GM18511 (cell line): Measurements from ENCODE around the gene APOBEC3H.

ENCODE experiments used
- ATAC-seq: cut with Tn5 transposase; IDR thresholded peaks from one replicate; pipeline ENCODE4 v1.9.1; 2021; ENCODE audit warnings: mild to moderate bottlenecking, moderate library complexity; ENCODE audit not compliant: unreplicated experiment

The APOBEC3H gene

DNA sequence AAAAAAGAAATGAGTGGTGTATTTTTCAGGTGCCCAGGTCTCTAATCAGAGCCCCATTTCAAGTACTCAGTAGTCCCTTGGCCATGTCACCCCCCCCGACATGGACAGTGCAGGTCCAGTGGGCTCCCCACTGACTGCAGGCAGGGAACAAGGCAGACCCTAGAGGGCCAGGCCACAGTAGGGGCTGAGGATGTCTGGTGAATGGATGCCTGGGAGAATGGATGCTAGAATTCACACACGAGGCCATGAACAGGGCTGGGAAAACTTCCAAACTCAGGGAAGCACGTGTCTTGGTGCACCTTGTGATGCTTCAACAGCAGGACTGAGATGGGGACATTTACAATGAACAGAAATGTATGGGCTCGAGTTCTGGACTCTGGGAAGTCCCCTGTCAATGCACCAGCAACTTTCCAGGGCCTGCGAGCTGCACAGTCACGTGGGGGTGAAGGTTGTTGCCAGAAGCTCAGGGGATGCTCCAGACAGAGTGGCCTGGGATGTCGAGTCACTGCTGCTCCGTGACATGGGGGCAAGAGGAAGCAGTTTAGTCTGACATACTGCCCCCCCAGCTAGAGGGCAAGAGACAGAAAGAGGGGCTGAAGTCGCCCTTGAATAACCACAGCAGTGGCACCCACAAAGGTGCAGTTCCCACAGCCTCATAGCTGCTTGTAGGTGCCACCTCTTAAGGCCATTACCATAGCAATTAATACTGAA is 16.8 kb upstream of the APOBEC3H start:
- no peak for ATAC-seq

DNA sequence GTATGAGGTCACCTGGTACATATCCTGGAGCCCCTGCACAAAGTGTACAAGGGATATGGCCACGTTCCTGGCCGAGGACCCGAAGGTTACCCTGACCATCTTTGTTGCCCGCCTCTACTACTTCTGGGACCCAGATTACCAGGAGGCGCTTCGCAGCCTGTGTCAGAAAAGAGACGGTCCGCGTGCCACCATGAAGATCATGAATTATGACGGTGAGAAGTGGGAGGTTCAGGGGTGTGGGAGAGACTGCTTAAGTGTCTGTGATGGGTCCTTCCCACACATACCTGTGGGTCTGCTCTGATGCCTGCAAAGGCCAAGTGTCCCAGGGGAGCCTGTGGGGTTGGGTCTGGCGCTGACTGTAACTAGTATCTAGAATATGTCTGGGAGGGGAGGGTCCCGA is 16.0 kb upstream of the APOBEC3H start:
- ATAC-seq = no peak

DNA sequence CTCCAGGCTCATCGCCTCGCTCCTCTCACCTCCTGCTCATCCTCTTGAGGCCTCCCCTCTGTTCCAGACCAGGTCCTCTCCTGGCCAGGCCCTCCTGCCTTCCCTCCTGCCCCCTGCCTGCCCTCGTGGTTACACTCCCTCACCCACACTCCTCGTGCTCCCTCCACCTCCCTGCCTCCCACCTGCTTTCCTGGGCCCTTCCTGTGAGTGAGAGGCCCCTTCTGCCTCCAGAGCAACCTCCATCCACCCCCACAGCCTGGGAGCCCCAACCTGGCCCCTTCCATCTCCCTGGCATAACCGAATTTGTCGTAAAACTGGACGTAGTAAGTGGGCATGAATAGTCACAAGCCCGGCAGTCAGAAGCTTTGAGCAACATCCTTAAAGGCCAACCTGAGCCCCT is 15.4 kb upstream of the APOBEC3H start:
- no peak for ATAC-seq

DNA sequence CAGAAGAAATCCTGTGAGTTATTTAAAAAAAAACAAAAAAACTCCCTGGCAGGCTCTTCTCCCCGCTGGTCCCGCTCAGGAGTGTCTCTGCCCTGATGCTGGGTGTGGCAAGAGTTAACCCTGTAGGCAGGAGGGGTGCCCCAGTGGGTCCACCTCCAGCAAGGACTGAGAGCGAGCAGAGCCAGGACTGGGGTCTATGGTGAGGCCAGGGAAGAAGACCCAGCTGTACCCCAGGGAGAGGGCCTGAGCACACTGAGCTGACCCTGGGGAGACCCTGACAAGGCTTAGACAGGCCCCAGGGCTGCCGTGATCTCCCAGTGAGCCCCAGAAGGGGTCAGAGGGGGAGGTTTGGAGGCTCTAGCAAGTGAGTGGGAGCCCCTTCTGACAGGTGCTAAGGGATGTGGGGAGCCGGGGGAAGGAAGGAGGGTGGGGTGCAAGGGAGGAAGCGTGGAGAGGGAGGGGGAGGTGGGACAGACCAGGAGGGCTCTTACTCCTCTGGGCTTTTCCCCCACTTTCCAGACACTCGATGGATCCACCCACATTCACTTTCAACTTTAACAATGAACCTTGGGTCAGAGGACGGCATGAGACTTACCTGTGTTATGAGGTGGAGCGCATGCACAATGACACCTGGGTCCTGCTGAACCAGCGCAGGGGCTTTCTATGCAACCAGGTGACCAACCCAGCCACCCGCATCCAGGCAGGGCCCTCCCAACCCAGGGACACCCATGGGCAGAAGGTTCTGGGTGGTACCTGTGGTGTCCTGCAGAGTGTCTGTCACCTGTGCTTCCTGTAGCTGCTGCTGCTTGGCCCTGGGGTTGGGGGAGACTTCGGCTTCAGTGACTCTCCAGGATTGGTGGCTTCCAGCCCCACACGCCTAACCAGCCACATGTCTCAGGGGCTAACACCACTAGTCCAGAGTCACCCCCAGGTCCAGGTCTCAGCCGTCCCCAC is 13.6 kb upstream of the APOBEC3H start:
- ATAC-seq = no peak

DNA sequence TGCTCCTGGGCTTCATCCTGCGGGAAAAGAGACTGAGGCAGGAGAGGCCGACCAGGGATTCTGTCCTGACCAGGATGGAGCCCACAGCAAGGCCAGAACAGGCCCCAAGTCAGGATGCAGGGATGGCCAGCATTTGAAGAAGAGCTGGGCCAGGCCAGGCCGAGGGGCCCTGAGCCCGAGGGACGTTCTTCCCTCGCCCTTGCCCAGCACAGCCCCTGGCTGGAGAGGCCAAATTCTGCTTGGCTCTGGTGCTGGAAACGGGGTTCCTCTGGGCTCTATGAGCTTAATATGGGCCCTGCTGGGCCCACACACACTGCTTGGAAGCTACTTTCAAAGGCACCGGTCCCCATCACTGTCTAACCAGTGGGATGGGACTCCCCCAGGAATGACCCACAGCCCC is 12.4 kb upstream of the APOBEC3H start:
- ATAC-seq = no peak

DNA sequence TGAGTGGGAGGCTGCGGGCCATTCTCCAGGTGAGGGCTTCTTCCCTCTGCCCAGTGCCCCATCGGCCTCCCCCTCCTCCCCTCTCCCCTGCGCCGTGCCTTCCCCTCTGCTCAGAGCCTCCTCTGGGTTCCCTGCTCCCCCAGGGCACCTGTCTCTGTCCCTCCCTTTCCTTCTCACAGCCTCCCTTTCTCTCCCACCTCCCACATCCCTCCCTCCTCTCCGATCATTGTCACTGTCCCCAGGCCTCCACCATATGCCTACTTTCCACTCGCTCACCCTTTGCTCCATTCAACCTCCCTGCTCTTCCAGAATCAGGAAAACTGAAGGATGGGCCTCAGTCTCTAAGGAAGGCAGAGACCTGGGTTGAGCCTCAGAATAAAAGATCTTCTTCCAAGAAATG is 9.9 kb upstream of the APOBEC3H start:
- ATAC-seq = no peak

DNA sequence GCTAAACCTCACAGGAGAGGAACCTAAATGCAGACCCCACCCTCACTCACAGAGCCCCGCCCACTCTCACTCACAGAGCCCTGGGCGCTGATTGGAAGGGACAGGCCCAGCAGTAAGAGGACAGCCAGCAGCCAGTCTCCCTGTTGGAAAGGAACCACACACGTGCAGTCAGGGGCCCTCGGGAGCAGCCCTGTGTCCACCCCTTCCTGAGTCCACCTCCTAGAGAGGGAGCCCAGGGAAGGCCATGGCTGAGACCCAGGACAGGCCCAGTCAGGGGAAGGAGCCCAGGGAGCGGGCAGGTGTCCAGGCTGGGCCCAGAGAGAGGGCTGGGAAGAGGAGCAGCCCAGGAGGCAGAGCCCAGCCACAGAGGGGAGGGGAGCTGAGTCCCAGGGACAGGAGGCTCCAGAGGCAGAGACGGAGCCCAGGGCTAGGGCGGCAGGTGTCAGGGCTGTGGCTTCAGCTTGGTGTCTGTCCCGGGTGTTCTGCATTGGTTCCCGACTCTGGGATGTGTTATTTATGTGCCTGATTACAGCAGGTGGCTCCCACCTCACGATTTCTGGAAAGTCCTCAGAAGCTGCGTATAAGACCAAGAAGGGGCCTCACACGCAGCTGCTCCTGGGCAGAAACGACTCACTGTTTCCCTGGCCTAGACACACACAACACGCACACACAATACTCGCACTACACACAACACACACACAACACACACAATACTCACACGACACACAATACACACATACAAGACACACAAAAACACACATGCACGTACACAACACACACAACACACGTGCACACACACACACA is 9.0 kb upstream of the APOBEC3H start:
- no peak for ATAC-seq

DNA sequence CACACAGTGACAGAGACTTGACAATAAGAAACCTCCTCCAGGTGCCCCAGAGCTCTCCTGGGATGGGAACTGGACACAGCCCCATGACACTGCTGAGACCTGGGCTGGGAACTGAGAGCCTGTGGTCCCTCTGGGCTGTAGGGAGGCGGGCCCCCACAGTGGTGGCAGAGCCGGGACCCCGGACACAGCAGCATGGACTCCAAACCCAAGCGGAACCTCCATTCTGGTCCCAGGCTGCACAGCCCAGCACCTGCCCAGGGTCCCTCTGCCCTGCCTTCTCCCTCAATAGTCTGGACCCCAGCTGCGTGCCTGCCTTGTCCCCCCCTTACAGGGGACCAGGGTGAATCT is 8.4 kb upstream of the APOBEC3H start:
- ATAC-seq = no peak

DNA sequence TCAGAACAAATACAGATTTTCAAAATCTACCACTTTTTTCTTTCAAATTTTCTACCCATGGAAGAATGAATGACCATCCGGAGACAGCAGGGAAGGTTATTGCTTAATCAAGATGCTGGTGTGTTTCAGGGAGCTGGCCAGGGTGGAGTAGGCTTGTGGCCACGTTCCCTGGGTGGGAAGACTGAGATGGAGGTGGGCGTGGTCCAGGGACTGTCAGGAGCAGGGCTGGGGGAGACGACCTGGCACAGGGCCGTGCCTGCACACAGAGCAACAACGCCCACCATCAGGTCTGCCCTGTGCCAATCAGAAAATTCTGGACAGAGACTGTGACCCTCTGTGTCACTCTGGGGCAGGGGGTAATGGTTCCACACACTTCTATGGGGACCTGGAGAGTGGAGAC is 7.1 kb upstream of the APOBEC3H start:
- ATAC-seq = no peak

DNA sequence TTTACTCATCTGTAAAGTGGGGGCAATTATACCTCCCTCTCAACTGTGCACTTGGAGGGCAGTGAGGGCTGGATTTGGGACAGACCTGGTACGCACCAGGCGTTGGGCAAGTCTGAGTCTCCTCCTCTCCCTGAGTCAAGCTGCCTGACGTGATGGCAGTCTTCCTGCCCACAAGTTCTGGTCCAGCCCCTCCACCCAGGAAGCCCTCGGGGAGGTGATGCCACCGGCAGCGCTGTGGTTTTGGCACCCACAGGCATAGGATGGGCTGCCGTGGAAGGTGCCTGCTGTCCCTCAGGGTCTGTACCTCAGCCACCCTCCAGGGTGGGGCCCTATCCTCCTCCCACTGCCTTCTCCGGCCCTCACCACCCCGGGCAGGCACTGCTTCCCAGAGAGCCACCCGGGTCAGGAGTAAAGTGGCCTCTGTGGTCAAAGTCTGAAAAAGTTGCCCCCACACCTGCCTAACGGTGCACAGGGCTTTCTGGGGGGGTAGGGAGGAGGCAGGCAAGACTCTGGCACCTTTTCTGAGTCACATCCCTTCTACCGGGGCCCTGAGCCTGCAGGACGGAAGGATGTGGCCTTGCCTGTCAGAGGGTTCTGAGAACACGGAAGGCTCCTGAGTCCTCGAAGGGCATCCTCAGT is 6.5 kb upstream of the APOBEC3H start:
- ATAC-seq = no peak

DNA sequence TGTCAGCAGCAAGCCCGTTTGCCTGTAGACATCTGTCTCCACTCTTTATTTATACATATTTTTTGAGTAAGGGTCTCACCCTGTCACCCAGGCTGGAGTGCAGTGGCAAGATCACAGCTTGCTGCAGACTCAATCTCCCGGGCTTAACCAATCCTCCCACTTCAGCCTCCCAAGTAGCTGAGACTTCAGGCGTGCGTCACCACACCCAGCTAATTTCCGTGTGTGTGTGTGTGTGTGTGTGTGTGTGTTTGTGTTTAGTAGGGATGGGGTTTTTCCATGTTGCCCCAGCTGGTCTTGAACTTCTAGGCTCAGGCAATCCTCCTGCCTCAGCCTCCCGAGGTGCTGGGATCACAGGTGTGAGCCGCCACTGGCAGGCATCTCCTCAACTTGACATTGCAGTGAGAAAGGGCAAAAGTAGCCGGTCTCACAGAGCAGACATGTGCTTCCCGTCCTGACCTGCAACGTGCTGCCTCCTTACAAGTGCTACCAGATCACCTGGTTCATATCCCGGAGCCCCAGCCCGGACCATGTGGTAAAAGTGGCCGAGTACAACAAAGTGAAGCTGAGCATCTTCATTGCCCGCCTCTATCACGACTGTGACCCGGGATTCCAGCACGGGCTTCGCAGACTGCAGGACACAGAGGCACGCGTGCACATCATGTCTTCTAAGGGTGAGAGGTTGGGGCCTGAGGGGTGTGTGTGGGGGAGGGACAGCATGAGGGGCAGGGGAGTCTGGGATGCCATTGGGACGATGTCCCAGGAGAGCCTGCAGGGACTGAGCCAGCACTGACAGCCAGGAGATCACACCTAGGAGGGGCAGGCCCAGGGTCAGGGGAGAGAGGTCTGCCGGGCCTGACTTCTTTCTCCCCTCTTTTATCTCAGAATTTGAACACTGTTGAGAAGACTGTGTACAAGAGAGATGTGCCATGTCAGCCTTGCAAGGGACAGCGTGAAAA is 5.6 kb upstream of the APOBEC3H start:
- no peak for ATAC-seq

DNA sequence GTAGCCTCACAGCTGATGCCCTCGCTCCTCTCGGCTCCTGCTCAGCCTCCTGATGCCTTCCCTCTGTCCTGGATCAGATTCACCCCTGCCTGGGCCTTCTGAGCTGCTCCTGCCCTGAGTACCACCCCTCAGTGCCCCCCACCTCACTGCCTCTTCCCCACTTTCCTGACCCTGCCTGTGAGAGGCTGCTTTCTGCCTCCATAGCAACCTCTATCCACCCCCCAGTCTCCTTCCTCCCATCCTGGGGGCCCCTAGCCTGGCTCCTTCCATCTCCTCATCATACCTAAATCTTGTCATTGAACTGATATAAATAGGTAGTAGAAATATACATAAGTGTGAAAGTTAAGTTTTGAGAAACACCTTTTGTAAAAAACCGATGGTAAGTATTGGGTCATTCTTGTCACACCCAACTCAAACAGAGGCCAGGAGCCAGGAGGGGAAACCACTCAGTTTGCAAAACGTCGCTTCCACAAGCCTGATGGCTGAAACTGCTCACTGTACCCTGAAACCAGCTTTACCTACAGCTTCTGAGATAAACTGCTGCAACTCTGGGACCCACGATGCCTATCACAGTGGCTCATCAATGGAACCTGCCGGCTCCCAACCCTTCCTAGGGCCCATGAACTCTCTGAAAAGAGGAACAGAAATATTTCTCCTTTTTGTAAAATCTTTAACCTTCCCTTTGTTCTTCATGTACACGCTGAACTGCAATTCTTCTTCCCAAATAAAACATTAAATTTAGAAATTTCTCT is 4.8 kb upstream of the APOBEC3H start:
- no peak for ATAC-seq

DNA sequence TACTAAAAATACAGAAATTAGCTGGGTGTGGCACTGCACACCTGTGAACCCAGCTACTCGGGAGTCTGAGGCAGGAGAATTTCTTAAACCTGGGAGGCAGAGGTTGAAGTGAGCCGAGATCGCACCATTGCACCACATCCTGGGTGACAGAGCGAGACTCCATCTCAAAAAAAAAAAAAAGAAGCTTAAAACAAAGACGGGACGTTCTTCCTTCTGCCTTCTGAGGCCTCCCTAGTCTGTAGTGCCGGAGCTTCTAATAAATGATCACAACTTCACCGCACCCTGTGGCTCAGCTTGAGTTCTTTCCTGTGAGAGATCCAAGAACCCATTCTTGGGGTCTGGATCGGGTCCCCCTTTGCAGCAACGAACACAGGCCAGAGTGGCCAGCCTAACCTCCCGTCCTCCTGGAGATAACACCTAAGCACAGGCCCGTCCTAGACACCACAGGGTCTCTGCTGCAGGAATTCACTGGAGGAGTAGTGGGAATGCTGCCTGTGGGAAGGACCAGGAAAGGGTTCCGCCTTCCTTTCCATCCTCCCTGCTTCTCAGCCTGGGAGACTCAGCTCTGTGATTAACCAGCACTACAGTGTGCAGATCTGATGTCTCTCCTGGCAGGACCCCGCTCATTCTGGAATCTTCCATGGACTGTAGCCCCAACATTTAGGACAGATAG is 2.2 kb upstream of the APOBEC3H start:
- ATAC-seq = no peak

DNA sequence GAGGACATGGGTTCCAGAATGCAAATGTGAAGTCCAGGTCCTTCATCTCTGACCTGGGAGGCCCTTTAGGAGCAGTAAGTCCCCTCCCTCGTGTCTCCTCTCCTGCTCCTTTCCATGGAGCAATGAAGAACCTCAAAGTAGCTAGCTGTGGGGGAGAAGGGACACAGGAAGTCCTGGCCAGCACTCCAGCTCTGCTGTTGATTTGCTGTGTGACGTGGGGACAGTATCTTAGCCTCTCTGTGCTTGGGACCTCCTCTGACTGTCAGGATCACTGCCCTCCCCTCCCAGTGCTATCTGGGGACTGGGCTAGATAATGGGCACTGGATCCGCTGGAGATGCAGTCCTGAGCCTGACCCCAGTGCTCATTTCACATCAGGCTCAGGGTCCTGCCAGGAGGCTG is 1.1 kb upstream of the APOBEC3H start:
- no peak for ATAC-seq

DNA sequence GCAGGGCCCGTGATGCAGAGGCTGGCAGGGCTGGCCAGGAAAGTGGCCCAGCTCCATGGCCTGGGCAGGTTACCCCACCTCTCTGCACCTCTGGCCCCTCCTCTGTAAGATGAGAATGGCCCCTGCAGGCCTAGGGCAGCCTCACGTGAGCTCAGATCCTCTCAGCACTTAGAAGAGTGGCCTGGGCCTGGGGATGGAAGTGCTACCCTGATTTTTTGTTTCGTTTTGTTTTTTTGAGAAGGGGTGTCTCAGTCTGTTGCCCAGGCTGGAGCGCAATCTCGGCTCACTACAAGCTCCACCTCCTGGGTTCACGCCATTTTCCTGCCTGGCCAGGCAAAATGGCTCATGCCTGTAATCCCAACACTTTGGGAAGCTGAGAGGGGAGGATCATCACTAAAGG is 982 bp downstream of the APOBEC3H start:
- peak; percentile 49 for ATAC-seq

DNA sequence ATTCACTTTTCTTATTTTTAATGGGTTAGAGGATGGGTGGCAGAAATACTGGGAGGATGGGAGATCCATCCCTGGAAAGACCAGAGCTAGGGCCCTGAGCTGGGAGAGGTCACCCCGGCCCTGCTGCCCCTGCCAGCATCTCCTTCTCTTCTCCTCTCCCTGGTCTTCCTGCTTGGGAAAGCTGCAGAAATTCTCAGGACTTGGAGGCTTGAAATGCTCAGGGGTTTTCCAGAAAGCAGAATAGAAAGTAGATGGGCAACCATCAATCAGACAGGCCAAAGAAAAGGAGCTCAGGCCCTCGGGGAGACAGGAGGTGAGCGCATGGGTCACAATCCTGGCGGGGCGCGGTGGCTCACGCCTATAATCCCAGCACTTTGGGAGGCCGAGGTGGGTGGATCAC is 1.5 kb downstream of the APOBEC3H start:
- ATAC-seq = no peak

DNA sequence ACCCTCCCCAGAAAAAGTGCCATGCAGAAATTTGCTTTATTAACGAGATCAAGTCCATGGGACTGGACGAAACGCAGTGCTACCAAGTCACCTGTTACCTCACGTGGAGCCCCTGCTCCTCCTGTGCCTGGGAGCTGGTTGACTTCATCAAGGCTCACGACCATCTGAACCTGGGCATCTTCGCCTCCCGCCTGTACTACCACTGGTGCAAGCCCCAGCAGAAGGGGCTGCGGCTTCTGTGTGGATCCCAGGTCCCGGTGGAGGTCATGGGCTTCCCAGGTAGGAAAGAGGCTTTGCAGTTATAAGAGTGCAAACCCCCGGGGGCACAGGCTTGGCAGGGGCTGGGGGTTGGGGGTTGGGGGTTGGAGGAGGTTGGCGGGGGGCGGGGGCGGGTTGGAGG is 4.2 kb downstream of the APOBEC3H start:
- ATAC-seq = no peak

DNA sequence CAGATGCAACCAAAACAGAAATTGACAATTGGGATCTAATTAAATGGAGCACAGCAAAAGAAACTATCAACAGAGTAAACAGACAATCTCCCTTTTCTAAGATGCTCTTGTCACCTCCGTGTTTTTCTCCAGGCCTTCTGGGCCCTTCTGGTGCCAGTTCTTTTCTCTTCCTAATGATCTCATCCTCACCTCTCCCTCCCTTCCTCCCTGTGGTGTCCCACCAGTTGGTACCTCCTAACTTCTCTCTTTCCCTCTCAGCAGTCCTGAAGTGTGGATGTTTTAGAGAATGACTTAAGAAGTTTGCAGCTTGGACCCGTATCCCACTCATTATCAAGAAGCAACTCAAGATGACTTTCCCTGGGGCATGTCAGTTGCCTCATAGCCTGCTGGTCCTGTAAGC is 6.4 kb downstream of the APOBEC3H start:
- ATAC-seq = no peak

DNA sequence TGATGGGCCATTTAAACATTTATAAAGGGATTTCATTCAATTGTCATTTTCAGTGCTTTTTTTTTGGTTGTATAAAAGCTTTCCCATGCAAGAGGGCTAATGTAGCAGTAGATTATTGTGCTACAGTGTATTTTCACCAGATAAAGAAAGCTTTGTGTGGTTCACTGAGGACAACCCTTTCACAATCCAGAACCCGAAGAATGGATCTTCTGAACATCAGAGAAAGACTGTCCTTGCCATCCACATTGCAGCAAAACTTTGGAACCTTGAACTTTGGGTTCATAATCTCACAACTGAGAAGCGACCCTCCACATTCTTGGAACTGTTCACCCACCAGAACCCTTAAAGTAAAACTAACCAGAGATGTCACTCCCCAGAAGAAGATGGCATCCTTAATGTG is 9.3 kb downstream of the APOBEC3H start:
- ATAC-seq = no peak
